Ovary (tissue), 9 donors: ENCODE measurements around the gene MAP4K4. TPM values are rescaled to one million over a fixed set of nuclear protein-coding genes. Genes with fewer than 3 reads are reported as not detected.
"Not testable (repeated sequence)": the region's sequence is repeated elsewhere in the genome, so short reads cannot be mapped to it uniquely, and the experiment has no call there.

ENCODE experiments used
- DNase-seq, 5 donors: peaks; one replicate each; pipeline ENCODE4 v3.0.0-alpha.2; 2019 to 2020
- H3K27ac ChIP-seq, 2 donors: fragments of 200-600 bp; one replicate each; pipeline versions ENCODE4 v1.5.1 to v1.8.0; 2019 to 2022
- H3K27me3 ChIP-seq: fragments of 200-600 bp; one replicate; pipeline ENCODE4 v1.8.0; 2022
- H3K36me3 ChIP-seq: fragments of 200-600 bp; sonication (generic); one replicate; pipeline ENCODE4 v1.5.1; 2019
- H3K4me1 ChIP-seq: one replicate; pipeline ENCODE4 v1.8.1; 2013; ENCODE audit warnings: mild to moderate bottlenecking, moderate library complexity; ENCODE audit not compliant: insufficient read depth
- H3K4me3 ChIP-seq: fragments of 200-600 bp; sonication (generic); one replicate; pipeline ENCODE4 v1.5.1; 2017
- H3K9me3 ChIP-seq, 2 donors: fragments of 200-600 bp in 1 of 2; sonication (generic) in 1 of 2; one replicate each; pipeline versions ENCODE4 v1.5.1 to v1.8.1; 2013 to 2019; ENCODE audit warnings: mild to moderate bottlenecking in 1 of 2, moderate library complexity in 1 of 2
- CTCF ChIP-seq, 3 donors: fragments of 450-650 bp in 2 of 3; fragments of 200-600 bp in 1 of 3; IDR thresholded peaks; one replicate each; pipeline versions ENCODE4 v1.5.1 to v1.8.0; 2016 to 2022; ENCODE audit warnings: antibody characterized with exemption in 3 of 3, mild to moderate bottlenecking in 1 of 3
- EP300 ChIP-seq: sonication (generic); formaldehyde crosslinking; IDR thresholded peaks from one replicate; pipeline ENCODE4 v1.6.1; 2017; ENCODE audit warnings: antibody characterized with exemption
- POLR2A ChIP-seq: fragments of 450-650 bp; IDR thresholded peaks from one replicate; pipeline ENCODE4 v1.6.1; 2017; ENCODE audit warnings: antibody characterized with exemption, mild to moderate bottlenecking, moderate library complexity
- WGBS, 3 donors: extraction: QIAGEN DNeasy Blood & Tissue Kit in 1 of 3; methylation state at CpG; one replicate each; pipeline versions ENCODE4 v1.1.5 to v1.1.7; 2013 to 2017; 5-methylcytosine and 5-hydroxymethylcytosine counted together
- intact Hi-C, 4 donors: fragments of 100-400 bp; cut with DNase I; formaldehyde crosslinking; loops; one replicate each; pipeline versions ENCODE4 v1.11.0 to v1.15.1; 2022 to 2023
- polyA plus RNA-seq, 2 donors: library from polyadenylated mRNA; stranded (reverse); fragments of 200-250 nt in 1 of 2; fragments of 350-450 nt in 1 of 2; fragmentation: Illumina TruSeq in 1 of 2; extraction: RNeasy Lipid Tissue Mini Kit (QIAGEN cat#74804) in 1 of 2; gene quantifications; one replicate each; pipeline ENCODE4 v1.2.3, GENCODE V29; 2013 to 2014
- total RNA-seq, 7 donors: library from RNA; depleted of rRNA in 2 of 7; stranded (reverse); fragments of >200 nt in 2 of 7; fragmentation: NEBNext Ultra II Directional in 3 of 7; extraction: Animal tissue kit (Norgen Biotek cat#: 25700) in 3 of 7; gene quantifications; one replicate each; pipeline versions ENCODE4 v1.1.0 to v1.2.4, GENCODE V29; 2016 to 2023
- donor health status: DM: no; HTN: no; CAD: no; lungs with moderate emphysema.
- donor health status: DM: no; HTN: no; CAD: no.
- donor health status: Bipolar disorder and iron deficiency.
- donor health status: DM: yes; HTN: yes; CAD: no.
- donor health status: DM: no; HTN: no; CAD: no.
- donor health status: DM: yes; HTN: yes; CAD: no.

The MAP4K4 gene
- total and polyA plus RNA-seq, 9 donors, result 23.9 to 60.9 (median 49.7) TPM

- H3K9me3 ChIP-seq, result no peaks in the 10 kb centered on the region
- TF ChIP-seq POLR2A (no peak), EP300 (no peak), CTCF (IDR thresholded peaks at IDR 0.05) (no peak)
- H3K27ac ChIP-seq, result peak overlapping the region in 1 of 2 donors; percentile 18
- no peak overlapping the region for H3K4me3 ChIP-seq
- H3K27me3 ChIP-seq, result no peaks in the 10 kb centered on the region
- DNase-seq, result no peak
- intact Hi-C loops, result no loop called here
- 49 to 60% (median 56%) methylated on average over 4 of the region's 4 CpGs for WGBS, 3 donors
- H3K36me3 ChIP-seq, result no peaks in the 10 kb centered on the region
- H3K4me1 ChIP-seq, result peaks cover 22% of the 10 kb centered on the region
Observed at GRCh38 chr2:101768556-101769220, 71.2 kb downstream of the MAP4K4 start.

- WGBS, 3 donors, result 60 to 75% (median 63%) methylated on average over 3 of the region's 3 CpGs
- intact Hi-C loops, H3K4me3 ChIP-seq, H3K9me3 ChIP-seq, H3K36me3 ChIP-seq, H3K27ac ChIP-seq, DNase-seq, H3K27me3 ChIP-seq: not testable (repeated sequence)
- H3K4me1 ChIP-seq, result peaks cover 21% of the 10 kb centered on the region
Observed at GRCh38 chr2:101769726-101770125, 72.2 kb downstream of the MAP4K4 start.

GRCh38 chr2:101770726-101771125, 73.2 kb downstream of the MAP4K4 start:
- intact Hi-C loops, result no loop called here
- H3K9me3 ChIP-seq, result no peaks in the 10 kb centered on the region
- H3K4me1 ChIP-seq, result peaks cover 24% of the 10 kb centered on the region
- no peak overlapping the region for H3K4me3 ChIP-seq
- 47 to 68% (median 64%) methylated on average over 2 of the region's 2 CpGs for WGBS, 3 donors
- H3K27ac ChIP-seq, result no peak overlapping the region
- no peak for DNase-seq
- H3K27me3 ChIP-seq, result no peaks in the 10 kb centered on the region
- H3K36me3 ChIP-seq, result no peaks in the 10 kb centered on the region
- no peak for TF ChIP-seq CTCF (IDR thresholded peaks at IDR 0.05)
- no peak for TF ChIP-seq POLR2A
- TF ChIP-seq EP300, result no peak

GRCh38 chr2:101771227-101771902, 73.9 kb downstream of the MAP4K4 start:
- Histone ChIP-seq H3K9me3 (no peaks in the 10 kb centered on the region), H3K4me3 (no peak overlapping the region), H3K4me1 (peaks cover 22% of the 10 kb centered on the region), H3K27ac (peak overlapping the region in 1 of 2 donors; percentile 8), H3K27me3 (no peaks in the 10 kb centered on the region), H3K36me3 (no peaks in the 10 kb centered on the region)
- DNase-seq, result no peak
- 38 to 57% (median 44%) methylated on average over 5 of the region's 5 CpGs for WGBS, 3 donors
- TF ChIP-seq EP300, result no peak
- no peak for TF ChIP-seq POLR2A
- no peak for TF ChIP-seq CTCF (IDR thresholded peaks at IDR 0.05)
- intact Hi-C loops, result no loop called here

GRCh38 chr2:101771910-101772321, 74.4 kb downstream of the MAP4K4 start:
- 72 to 95% (median 78%) methylated on average over 2 of the region's 2 CpGs for WGBS, 3 donors
- Histone ChIP-seq H3K27me3 (no peaks in the 10 kb centered on the region), H3K4me1 (peaks cover 22% of the 10 kb centered on the region), H3K4me3 (no peak overlapping the region), H3K9me3 (no peaks in the 10 kb centered on the region), H3K36me3 (no peaks in the 10 kb centered on the region), H3K27ac (no peak overlapping the region)
- TF ChIP-seq EP300, result no peak
- no peak for TF ChIP-seq CTCF (IDR thresholded peaks at IDR 0.05)
- TF ChIP-seq POLR2A, result no peak
- intact Hi-C loops, result no loop called here
- no peak for DNase-seq
